Measurements from ENCODE around the gene RNF166. TPM values are rescaled to one million over a fixed set of nuclear protein-coding genes. Genes with fewer than 3 reads are reported as not detected.
A peak's percentile ranks its signal among the peaks of the same experiment; 100 is the strongest.

Gene RNF166
- total RNA-seq, 1 donor from 2014 or later: 50.6 TPM

DNA sequence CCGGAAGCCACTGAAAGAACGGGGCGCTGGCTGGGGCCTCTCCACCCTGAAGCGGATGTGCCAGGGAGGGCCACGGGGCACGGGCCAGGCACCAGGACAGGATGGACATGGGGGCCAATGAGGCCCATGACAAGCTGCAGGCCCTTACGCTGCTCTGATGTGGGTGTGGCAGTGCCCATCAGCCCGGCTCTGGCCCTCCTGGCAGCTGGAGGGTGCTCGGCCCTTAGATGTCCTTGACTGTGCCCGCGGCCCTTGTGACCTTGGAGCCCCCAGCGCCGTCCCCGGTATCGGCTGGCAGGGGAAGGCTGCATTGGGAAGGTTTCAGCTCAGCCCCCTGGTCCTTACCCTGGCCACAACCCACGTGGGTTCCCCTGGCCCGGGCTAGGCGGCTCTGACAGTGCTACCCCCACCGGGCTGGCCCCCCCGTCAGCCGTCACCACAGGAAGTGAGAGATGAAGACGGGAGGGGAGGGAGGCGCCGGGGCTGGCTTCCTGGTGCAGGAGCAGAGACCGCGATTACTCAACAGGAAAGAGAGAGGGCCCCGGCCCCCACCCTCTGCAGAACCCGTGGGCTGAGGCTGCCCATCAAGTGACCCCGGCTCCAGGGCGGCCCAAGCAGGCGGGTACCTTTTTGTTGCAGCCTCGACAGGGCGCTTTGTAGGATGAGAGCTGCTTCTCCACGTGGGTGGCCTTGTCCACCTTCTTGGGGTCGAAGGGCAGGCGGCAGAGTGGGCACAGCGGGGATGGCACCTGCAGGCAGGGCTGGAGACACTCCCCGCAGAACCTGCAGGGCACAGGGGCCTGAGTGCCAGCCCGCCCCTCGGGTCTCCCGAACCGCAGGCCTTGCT lies 5.3 kb downstream of the RNF166 start:
- peak; percentile 97 for DNase-seq
- TF ChIP-seq, protein P1, sequence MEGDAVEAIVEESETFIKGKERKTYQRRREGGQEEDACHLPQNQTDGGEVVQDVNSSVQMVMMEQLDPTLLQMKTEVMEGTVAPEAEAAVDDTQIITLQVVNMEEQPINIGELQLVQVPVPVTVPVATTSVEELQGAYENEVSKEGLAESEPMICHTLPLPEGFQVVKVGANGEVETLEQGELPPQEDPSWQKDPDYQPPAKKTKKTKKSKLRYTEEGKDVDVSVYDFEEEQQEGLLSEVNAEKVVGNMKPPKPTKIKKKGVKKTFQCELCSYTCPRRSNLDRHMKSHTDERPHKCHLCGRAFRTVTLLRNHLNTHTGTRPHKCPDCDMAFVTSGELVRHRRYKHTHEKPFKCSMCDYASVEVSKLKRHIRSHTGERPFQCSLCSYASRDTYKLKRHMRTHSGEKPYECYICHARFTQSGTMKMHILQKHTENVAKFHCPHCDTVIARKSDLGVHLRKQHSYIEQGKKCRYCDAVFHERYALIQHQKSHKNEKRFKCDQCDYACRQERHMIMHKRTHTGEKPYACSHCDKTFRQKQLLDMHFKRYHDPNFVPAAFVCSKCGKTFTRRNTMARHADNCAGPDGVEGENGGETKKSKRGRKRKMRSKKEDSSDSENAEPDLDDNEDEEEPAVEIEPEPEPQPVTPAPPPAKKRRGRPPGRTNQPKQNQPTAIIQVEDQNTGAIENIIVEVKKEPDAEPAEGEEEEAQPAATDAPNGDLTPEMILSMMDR (IDR thresholded peaks at IDR 0.05): no peak
- Histone ChIP-seq H3K36me3 (peaks cover 36% of the 10 kb centered on the region), H3K27me3 (no peaks in the 10 kb centered on the region), H3K9me3 (no peaks in the 10 kb centered on the region), H3K4me1 (peaks cover 53% of the 10 kb centered on the region), H3K27ac (peak overlapping the region; percentile 84), H3K4me3 (peak overlapping the region; percentile 99)
- ATAC-seq: peak; percentile 82
- intact Hi-C loops (cut with DNase I): no loop called here

GRCh38 chr16:88700322-88700635 lies 5.9 kb downstream of the RNF166 start:
- DNase-seq (no peak), ATAC-seq (no peak)
- no peaks in the 10 kb centered on the region for H3K9me3 ChIP-seq
- H3K36me3 ChIP-seq: peaks cover 36% of the 10 kb centered on the region
- H3K27me3 ChIP-seq: no peaks in the 10 kb centered on the region
- peaks cover 51% of the 10 kb centered on the region for H3K4me1 ChIP-seq
- H3K4me3 ChIP-seq: peak overlapping the region; percentile 99
- peak overlapping the region; percentile 84 for H3K27ac ChIP-seq
- intact Hi-C loops (cut with DNase I): no loop called here
- TF ChIP-seq, protein P1 (IDR thresholded peaks at IDR 0.05): no peak

DNA sequence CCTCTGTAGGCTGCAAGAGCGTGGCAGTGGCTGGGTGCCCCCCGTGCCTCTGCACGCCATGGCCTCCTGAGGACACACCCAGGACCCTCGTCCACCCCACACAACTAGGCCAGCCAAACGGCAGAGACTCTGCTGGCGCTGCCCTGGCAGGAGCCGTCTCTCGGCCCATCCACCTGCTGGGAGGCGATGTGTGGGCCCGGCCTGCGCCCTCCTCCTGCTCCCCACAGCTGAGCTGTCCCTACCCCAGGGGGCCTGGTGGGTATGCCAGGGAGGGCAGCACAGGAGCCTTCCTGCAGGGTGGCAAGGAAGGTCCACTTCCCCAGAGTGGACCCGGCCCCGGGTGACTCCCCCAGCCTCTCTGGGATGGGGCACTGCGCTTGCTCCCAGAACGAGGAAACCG lies 7.0 kb downstream of the RNF166 start:
- TF ChIP-seq, protein P1 (IDR thresholded peaks at IDR 0.05): no peak

DNA sequence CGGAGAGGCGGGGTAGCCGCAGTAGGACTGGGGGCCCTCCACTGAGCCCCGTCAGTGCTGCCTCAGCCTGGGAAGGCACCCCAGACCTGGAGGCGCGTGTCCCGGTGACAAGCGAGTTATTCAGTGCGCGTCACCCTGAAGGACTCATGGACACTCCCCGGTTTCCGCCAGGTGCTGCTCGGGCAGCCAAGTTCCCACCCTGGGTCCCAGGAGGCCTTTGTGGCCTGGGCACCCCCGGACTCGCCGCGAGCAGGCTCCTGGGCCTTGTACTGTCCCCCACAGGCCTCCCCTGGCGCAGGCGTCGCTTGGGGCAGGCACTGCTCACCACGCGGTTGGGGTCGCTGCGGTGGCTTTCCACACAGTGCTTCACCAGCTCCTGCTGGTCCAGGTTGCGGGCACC lies 7.6 kb downstream of the RNF166 start:
- H3K4me1 ChIP-seq: peaks cover 35% of the 10 kb centered on the region

More for the DNA sequence above, 7.0 kb downstream of the RNF166 start:
- no peaks in the 10 kb centered on the region for H3K9me3 ChIP-seq
- peaks cover 36% of the 10 kb centered on the region for H3K36me3 ChIP-seq
- no peak for ATAC-seq
- H3K4me3 ChIP-seq: no peak overlapping the region
- H3K4me1 ChIP-seq: peaks cover 41% of the 10 kb centered on the region
- intact Hi-C loops (cut with DNase I): no loop called here
- no peak overlapping the region for H3K27ac ChIP-seq
- H3K27me3 ChIP-seq: no peaks in the 10 kb centered on the region
- DNase-seq: no peak

GRCh38 chr16:88697831-88698615 lies 8.2 kb downstream of the RNF166 start:
- peaks cover 33% of the 10 kb centered on the region for H3K4me1 ChIP-seq
- ATAC-seq (no peak), DNase-seq (no peak)
- H3K36me3 ChIP-seq: peaks cover 36% of the 10 kb centered on the region
- TF ChIP-seq, protein P1 (IDR thresholded peaks at IDR 0.05): no peak
- H3K27me3 ChIP-seq: no peaks in the 10 kb centered on the region
- no peak overlapping the region for H3K27ac ChIP-seq
- intact Hi-C loops (cut with DNase I): no loop called here
- no peaks in the 10 kb centered on the region for H3K9me3 ChIP-seq
- H3K4me3 ChIP-seq: no peak overlapping the region

More for the DNA sequence above, 7.6 kb downstream of the RNF166 start:
- TF ChIP-seq, protein P1 (IDR thresholded peaks at IDR 0.05): no peak
- DNase-seq (no peak), ATAC-seq (no peak)
- Histone ChIP-seq H3K9me3 (no peaks in the 10 kb centered on the region), H3K4me3 (no peak overlapping the region), H3K27ac (no peak overlapping the region), H3K27me3 (no peaks in the 10 kb centered on the region), H3K36me3 (peaks cover 36% of the 10 kb centered on the region)
- intact Hi-C loops (cut with DNase I): no loop called here
